GM18520 (cell line): ENCODE data around the gene SSTR3.
A peak's percentile ranks its signal among the peaks of the same experiment; 100 is the strongest.
"Not testable (repeated sequence)": the region's sequence is repeated elsewhere in the genome, so short reads cannot be mapped to it uniquely, and the experiment has no call there.

Source experiments
- ATAC-seq: cut with Tn5 transposase; IDR thresholded peaks from one replicate; pipeline ENCODE4 v1.9.1; 2021; ENCODE audit not compliant: unreplicated experiment

Gene SSTR3

GRCh38 chr22:37213218-37213855 lies 1.1 kb upstream of the SSTR3 start:
- ATAC-seq = no peak

GRCh38 chr22:37211866-37212173 lies 457 bp downstream of the SSTR3 start:
- ATAC-seq = no peak

DNA sequence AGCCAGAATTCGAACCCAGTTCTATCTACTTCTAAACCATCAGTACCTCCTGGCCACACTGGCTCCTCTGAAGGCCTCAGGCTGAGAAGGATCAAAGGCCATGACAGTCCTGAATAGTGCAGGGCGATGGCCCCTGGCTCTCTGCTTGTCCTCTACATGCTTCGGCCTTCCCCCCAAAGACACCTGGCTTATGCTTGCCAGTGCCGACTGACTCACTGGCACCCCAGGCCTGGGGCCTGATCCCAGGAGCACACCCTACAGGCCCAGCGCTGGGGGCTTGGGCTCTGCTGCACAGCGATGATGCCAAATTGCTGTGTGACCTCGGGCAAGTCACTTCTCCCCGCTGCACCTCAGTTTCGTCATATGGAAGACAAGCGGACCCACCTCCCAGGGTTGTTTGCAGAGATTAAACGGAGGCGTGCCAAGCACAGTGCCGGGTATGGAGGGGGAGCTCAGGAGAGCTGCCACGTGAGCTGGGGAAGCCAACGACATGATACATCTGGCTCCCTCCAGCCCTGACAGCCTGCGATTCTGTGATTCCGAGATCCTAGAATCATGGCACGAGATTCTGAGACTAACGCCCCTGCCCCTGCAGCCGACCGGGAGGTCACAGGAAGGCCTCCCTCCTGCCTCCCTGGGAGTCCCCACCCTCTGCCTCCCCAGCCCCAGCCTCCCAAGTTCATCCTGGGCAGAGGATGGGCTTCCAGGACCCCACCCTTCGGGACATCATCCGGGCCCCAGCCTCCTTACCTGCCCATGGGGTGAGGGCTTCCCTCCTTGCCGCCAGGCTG lies 1.0 kb downstream of the SSTR3 start:
- no peak for ATAC-seq

GRCh38 chr22:37210041-37210803 lies 2.1 kb downstream of the SSTR3 start:
- no peak for ATAC-seq

GRCh38 chr22:37209140-37209845 lies 3.0 kb downstream of the SSTR3 start:
- no peak for ATAC-seq

- ATAC-seq = no peak
Measured at GRCh38 chr22:37208401-37209139, 3.7 kb downstream of the SSTR3 start.

DNA sequence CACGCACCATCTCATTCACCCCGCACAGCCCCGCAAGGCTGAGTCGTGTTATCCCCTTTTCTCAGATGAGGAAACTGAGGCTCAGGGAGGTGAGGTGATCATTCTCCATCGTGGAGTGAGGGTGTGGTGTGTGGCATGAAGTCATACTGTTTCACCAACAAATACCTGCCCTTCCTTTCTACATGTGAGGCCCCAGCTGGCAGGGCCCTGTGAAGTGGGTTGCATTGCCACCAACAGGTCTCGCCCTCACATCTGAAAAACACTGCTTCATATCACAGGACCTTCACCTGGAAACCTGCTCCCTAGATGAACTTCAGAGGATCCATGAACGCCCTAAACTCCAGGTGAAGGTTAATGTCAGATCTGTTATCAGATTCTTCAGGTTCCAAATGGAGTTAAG lies 4.3 kb downstream of the SSTR3 start:
- ATAC-seq = no peak

GRCh38 chr22:37206841-37207821 lies 5.1 kb downstream of the SSTR3 start:
- ATAC-seq = no peak

GRCh38 chr22:37206118-37206840 lies 6.0 kb downstream of the SSTR3 start:
- ATAC-seq = no peak

- ATAC-seq = no peak
Measured at GRCh38 chr22:37205046-37205445, 7.2 kb downstream of the SSTR3 start.

DNA sequence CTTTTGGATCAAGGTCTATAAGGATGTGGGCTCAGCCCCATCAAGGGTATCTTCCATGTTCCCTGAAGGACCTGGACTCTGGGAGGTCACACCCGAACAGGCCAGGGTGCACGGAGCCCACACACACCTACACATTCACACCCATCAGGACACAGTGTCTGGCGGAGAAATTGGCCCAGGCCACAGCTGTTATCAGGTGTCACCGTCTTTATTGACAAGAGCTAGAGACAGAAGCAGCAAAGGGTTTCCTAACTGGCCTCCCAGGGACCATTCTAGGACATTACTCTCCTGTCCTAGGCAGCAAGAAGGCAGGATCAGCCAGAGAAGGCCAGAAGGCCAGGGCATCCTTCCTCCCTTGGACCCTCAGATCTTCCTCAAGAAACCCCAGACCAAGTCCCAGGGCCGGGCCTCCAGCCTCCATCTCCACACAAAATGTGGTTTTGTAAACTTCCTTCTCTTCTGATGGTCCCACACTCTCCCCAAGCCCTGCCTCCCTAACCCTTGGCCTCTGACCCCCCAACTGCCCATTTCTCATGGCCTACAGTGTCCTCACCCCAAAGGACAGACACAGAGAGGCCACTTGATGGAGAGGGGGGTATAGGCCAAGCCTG lies 8.1 kb downstream of the SSTR3 start:
- ATAC-seq = no peak

- ATAC-seq = no peak
Measured at GRCh38 chr22:37203354-37204044, 8.8 kb downstream of the SSTR3 start.

GRCh38 chr22:37202716-37203115 lies 9.6 kb downstream of the SSTR3 start:
- ATAC-seq = no peak

DNA sequence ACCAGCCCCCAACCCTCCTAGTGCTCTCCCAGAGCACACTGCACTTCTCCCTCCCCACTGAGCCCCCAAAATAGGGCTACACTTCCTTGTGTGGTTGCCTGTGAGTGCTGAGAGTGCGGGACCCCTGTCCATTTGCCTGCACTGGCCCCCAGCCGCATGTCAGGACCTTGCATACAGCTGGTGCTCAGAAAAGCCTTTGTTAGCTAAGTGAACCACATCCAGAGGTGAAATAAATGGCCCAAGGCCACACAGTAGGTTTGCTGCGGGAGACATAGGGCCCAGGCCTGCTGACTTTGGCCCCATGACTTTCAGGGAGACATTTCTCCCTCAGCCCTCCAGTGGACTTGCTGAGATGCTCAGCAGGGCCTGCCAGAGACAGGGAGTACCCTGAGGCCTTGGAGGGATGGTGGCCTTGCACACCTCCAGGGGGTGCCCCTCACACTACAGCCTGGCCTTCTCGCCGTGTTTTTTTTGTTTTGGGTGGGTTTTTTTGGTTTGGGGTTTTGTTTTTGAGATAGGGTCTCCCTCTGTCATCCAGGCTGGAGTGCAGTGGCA lies 10.2 kb downstream of the SSTR3 start:
- ATAC-seq = no peak

DNA sequence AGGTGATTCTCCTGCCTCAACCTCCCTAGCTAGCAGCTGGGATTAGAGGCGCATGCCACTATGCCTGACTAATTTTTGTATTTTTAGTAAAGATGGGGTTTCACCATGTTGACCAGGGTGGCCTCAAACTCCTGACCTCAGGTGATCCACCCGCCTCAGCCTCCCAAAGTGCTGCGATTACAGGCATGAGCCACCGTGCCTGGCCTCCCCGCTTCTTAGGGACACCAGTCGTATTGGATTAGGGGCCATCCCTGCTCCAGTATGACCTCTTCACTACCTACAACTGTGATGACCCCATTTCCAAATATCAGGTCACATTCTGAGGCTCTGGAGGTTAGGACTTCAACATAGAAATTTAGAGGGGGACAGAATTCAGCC lies 10.8 kb downstream of the SSTR3 start:
- not testable (repeated sequence) for ATAC-seq

- ATAC-seq = no peak
Measured at GRCh38 chr22:37199760-37200108, 12.5 kb downstream of the SSTR3 start.

DNA sequence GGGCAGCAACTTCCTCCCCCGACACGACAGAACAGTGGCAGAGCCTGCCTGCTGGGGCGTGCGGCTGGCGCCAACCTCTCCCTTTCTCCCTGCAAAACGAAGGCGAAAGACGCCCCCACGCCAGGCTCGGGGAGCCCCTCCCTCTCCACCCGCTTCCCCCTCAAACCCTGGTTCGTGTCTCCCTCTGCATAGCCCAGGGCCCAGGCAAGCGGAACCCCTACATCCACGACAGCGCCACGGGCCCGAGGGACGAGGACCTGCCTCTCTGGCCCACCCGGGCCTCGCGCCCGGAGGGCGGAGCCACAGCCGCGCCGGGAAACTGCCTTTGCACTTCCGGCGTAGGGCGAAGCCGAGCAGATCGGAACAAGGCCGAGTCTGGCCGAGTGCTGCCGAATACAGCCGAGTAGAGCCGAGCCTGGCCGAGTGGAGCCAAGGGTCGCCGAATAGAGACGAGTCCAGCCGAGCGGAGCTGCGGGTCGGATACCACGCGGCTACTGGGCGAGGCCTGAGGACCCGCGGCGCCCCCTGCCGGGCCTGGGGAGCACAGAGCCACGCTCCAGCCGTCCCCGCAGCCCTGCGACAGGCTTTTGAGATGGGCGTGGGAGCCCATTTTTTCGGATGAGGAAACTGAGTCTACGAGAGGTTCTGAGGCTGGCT lies 13.0 kb downstream of the SSTR3 start:
- peak; percentile 89 for ATAC-seq
